Calu3 (cell line): ENCODE data around the gene SAFB. TPM values are rescaled to one million over a fixed set of nuclear protein-coding genes. Genes with fewer than 3 reads are reported as not detected.

Source experiments
- BruUV-seq: library from RNA; stranded (reverse); fragments of 400-500 nt; replicated peaks from 2 replicates; lab custom pipeline; 2021; lab: Mats Ljungman, UMichigan
- CTCF ChIA-PET: fragments of 300-600 bp; sonication (Branson Sonifier 250); formaldehyde crosslinking; loops from one replicate; lab custom pipeline; 2022; ENCODE audit warnings: antibody characterized with exemption; lab: Charles Lee
- DNase-seq: peaks from one replicate; pipeline ENCODE4 v3.0.0; 2022
- H3K27ac Mint-ChIP-seq: one replicate; pipeline ENCODE4 v1.8.0; 2022; ENCODE audit warnings: mixed read lengths; ENCODE audit not compliant: unreplicated experiment
- H3K27me3 Mint-ChIP-seq: one replicate; pipeline ENCODE4 v1.8.0; 2022; ENCODE audit warnings: mixed read lengths; ENCODE audit not compliant: unreplicated experiment
- H3K36me3 Mint-ChIP-seq: one replicate; pipeline ENCODE4 v1.8.0; 2022; ENCODE audit warnings: mild to moderate bottlenecking, moderate library complexity, mixed read lengths; ENCODE audit not compliant: insufficient read depth, unreplicated experiment
- H3K4me1 Mint-ChIP-seq: one replicate; pipeline ENCODE4 v1.8.0; 2022; ENCODE audit warnings: mild to moderate bottlenecking, low read depth, mixed read lengths; ENCODE audit not compliant: unreplicated experiment
- H3K4me3 Mint-ChIP-seq: one replicate; pipeline ENCODE4 v1.8.0; 2022; ENCODE audit warnings: mild to moderate bottlenecking, low read depth, moderate library complexity, mixed read lengths; ENCODE audit not compliant: unreplicated experiment
- H3K9me3 Mint-ChIP-seq: one replicate; pipeline ENCODE4 v1.8.0; 2022; ENCODE audit warnings: low read depth, mixed read lengths; ENCODE audit not compliant: unreplicated experiment
- CTCF ChIP-seq: fragments of 200-600 bp; IDR thresholded peaks from one replicate; pipeline ENCODE4 v1.8.0; 2022; ENCODE audit warnings: antibody characterized with exemption; ENCODE audit not compliant: unreplicated experiment
- intact Hi-C: fragments of 100-400 bp; cut with micrococcal nuclease; formaldehyde crosslinking; loops from one replicate; pipeline ENCODE4 v1.10.0; 2022; ENCODE audit not compliant: unreplicated experiment
- total RNA-seq: library from RNA; stranded (reverse); gene quantifications from 2 replicates; pipeline ENCODE4 v1.2.3, GENCODE V29; 2022

The SAFB gene
- total RNA-seq, 1 experiment from 2014 or later = 87.3 TPM

GRCh38 chr19:5612891-5613865, 9.7 kb upstream of the SAFB start:
- intact Hi-C loops = no loop called here
- H3K9me3 Mint-ChIP-seq = no peaks in the 10 kb centered on the region
- no peaks in the 10 kb centered on the region for H3K4me1 Mint-ChIP-seq
- no peaks in the 10 kb centered on the region for H3K27me3 Mint-ChIP-seq
- CTCF ChIA-PET = interaction anchor here (0.6 kb wide), 1 partner anchor 11 kb away, joined by 5 read pairs; no protein-coding TSS in a partner anchor
- BruUV-seq = no TSS peak
- no peak overlapping the region for H3K27ac Mint-ChIP-seq
- DNase-seq = no peak
- TF ChIP-seq CTCF = no peak
- H3K4me3 Mint-ChIP-seq = no peak overlapping the region
- H3K36me3 Mint-ChIP-seq = peaks cover 54% of the 10 kb centered on the region

- no peak for TF ChIP-seq CTCF
- CTCF ChIA-PET = no interaction called here
Observed at GRCh38 chr19:5615756-5616327, 7.0 kb upstream of the SAFB start.

GRCh38 chr19:5617080-5617479, 5.8 kb upstream of the SAFB start:
- Mint-ChIP-seq H3K4me1 (peaks cover 13% of the 10 kb centered on the region), H3K27ac (no peak overlapping the region), H3K4me3 (no peak overlapping the region), H3K9me3 (no peaks in the 10 kb centered on the region), H3K36me3 (peaks cover 46% of the 10 kb centered on the region), H3K27me3 (no peaks in the 10 kb centered on the region)
- BruUV-seq = no TSS peak
- CTCF ChIA-PET = no interaction called here
- DNase-seq = no peak
- no peak for TF ChIP-seq CTCF
- intact Hi-C loops = no loop called here

More at GRCh38 chr19:5615756-5616327, 7.0 kb upstream of the SAFB start:
- BruUV-seq = no TSS peak
- Mint-ChIP-seq H3K4me1 (peaks cover 9% of the 10 kb centered on the region), H3K27me3 (no peaks in the 10 kb centered on the region), H3K4me3 (no peak overlapping the region), H3K36me3 (peaks cover 37% of the 10 kb centered on the region), H3K27ac (no peak overlapping the region), H3K9me3 (no peaks in the 10 kb centered on the region)
- no peak for DNase-seq
- intact Hi-C loops = no loop called here

- TF ChIP-seq CTCF = no peak
- peaks cover 13% of the 10 kb centered on the region for H3K4me1 Mint-ChIP-seq
- H3K27me3 Mint-ChIP-seq = no peaks in the 10 kb centered on the region
- CTCF ChIA-PET = interaction anchor here (0.7 kb wide), 1 partner anchor 12 kb away, joined by 3 read pairs; no protein-coding TSS in a partner anchor
- no peak for DNase-seq
- BruUV-seq = no TSS peak
- peaks cover 61% of the 10 kb centered on the region for H3K36me3 Mint-ChIP-seq
- H3K4me3 Mint-ChIP-seq = no peak overlapping the region
- intact Hi-C loops = no loop called here
- no peaks in the 10 kb centered on the region for H3K9me3 Mint-ChIP-seq
- no peak overlapping the region for H3K27ac Mint-ChIP-seq
Observed at GRCh38 chr19:5618591-5618990, 4.3 kb upstream of the SAFB start.
